NCI-H345 treated with DMSO at 0.1 percent for 48 hours (cell line): ENCODE data around the gene TNNT1.

Experiments used
- DNase-seq: peaks from one replicate; lab custom pipeline; 2025; ENCODE audit not compliant: unreplicated experiment; lab: John Stamatoyannopoulos, UW

TNNT1 gene

DNA sequence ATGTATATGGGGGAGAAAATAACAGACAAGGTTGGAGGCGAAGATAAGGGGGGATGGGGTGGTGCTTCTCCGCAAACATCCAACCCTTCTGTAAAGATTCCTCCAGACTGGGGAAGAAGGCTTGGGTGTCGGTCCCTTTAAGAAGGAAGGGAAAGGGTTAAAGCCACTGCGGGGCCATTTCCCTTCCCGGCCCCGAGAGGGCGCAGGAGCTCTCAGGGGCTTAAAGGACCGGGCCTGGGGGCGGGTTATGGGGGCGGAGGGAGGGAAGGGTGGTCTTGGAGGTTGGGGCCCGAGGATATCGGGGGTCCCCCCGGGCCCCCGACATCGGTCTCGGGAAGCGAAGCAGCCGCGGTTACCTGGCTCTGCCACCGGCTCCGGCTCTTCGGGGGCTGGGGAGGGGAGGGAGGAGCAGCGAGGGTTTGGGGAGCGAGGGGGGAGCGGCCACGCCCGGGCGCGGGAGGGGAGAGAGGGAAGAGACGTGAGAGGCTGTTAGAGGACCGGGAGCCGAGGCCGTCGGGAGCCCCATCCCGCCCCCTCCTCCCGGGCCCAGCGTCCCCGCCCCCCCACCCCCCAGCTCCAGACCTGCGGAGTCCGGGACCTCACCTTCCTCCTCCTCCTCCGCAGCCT lies 2.8 kb downstream of the TNNT1 start:
- DNase-seq = peak; percentile 1

DNA sequence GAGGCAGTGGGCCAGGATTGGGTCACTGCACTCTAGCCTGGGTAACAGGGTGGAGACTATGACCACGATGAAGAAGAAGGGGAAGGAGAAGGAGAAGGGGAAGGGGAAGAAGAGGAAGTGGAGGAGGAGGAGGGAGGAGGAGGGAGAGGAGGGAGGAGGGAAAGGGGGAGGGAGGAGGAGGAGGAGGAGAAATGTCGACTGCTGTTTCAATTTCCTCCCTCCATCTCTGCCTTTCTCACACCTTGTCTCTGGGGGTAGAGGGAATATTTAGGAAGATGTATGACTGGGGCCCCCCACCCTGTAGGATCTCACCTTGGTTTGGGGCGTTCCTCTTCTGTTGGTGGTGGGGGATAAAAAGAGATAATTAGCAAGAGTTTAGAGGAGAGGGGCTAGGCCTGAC lies 3.8 kb downstream of the TNNT1 start:
- DNase-seq = no peak

DNA sequence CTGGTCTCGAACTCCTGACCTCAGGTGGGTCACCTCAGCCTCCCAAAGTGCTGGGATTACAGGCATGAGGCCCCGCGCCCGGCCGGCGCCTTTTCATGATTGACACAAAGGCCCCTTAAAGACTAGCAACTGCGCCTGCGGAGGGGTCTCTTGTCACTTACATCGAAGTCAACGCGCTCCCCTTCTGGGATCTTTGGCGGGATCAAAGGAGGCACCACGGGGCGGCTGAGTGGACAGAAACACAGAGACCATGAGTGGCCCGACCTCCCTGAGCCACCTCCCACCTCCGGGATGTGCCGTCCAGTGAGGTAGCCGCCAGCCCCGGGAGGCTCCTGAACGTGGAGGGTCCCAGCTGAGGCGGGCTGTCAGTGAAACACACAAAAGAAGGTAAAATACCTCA lies 7.3 kb downstream of the TNNT1 start:
- no peak for DNase-seq

DNA sequence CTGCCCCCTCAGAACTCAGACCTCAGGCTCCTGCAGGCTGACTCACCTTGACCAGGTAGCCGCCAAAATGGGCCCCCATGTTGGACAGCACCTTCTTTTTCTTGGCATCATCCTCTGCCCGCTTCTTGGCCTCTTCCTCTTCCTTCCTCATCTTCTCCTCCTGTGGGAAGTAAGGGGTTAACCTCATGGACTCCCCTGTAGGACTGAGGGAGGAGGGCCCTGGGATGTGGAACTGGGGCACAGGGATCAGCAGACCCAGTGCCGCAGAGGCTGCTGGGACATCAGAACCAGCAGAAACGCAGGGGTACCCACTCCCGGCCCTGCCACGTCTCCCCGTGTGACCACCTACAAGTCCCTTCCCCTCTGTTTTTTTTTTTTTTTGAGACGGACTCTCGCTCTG lies 11.1 kb downstream of the TNNT1 start:
- no peak for DNase-seq

DNA sequence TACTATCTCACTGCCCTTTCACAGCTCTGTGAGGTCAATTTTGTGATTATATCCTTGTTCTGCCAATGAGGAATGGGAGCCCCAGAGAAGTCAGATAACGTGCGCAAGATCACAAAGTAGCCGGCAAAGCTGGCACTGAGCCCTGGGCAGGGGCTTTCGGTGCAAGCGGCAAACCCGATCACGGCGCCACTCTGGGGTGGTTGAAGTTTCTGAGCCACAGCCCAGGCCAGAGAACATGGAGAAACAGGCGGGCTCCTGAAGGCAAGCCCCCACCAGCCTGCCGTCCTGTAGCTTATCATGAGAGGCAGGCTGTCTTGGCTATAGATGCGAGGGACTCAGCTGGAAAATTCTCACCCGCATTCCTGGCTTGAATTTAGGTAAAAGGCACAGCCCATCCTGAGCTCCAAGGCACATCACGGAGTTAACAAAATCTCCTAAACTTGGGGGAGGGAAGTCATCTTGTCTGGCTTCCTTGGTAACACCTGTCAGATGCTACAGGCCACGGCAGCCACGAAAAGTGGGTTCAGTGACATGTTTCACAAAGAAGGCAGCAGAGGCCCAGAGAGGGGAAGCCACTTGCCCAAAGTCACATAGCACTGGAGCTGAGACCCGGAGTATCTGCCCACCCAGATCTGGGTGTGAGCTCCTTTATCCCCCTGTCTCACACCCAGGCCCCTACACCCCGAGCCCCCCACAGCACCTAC lies 12.5 kb downstream of the TNNT1 start:
- no peak for DNase-seq

DNA sequence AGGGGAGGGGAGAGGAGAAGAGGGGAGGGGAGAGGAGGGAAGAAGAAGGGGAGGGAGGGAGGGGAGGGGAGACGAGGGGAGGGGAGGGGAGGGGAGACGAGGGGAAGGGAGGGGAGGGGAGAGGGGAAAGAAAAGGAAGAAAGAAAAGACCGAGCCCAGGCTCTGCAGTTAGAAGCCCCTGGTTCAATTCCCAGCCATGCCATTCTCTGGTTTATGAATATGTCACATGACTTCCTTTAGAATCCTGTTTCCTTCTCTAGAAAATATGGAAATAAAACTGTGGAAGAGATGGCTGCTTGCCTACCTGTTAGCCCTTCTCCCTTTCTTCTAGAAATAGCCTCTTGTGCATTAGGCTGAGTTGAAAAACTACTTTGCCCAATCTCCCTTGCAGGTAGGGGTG lies 14.3 kb downstream of the TNNT1 start:
- no peak for DNase-seq

DNA sequence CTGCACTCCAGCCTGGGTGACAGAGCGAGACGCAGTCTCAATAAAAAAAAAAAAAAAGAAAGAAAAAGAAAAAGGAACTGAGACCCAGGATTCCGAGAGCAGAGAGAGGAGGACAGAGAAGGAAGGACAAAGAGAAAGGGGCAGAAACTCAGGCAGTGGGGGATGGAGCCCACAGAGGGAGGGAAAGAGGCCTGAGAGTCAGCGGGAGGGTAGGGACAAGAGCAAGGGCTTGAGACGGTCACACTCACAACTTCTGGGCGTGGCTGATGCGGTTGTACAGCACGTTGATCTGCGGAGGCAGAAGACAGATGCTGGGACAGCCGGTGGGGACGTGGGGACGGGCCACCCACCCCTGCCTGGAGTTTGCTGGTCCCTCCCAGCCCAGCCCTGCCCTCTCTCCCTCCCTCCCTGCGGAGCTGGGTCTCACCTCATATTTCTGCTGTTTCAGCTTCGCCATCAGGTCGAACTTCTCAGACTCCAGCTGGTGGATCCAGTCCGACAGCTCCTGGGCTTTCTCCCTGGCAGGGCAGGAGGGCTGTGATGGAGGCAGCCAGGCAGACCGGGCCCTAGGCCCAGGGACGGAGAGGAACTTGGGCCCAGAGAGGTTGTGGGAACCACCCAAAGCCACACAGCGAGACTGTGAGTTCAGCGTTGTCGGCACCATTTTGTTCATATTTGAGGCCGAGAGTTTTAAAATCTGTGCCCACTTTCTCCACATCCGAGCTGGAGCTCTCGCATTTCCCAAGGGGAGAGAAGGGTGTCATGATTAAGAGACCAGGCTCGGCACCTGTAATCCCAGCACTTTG lies 15.2 kb downstream of the TNNT1 start:
- DNase-seq = no peak

DNA sequence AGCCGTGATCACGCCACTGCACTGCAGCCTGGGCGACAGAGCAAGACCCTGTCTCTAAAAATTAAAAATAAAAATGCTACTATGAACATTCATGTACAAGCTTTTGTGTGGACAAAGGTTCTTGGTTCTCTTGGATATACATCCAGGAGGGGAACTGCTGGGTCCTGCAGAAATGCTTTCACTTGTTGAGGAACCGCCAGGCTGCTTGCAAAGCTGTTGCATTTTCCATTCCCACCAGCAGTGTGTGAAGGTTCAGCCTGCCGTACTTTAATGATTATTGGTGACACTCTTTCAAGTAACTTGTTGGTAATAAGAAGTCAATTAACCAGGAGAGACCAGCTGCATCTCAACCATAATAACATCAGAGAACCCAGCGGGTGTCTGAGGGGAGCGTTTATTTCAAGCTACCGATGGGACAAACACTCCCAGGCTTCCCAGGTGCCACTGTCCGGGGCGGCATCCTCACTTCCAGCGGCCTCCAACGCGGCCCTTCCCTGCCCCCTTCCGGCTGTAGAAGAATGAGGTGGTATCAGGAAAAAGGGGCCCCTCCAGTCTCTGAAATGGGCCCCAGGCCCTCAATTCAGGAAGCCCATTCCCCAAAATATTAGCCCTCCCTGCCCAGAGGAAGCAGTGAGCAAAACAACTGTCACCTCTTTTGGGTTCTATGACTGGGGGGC lies 16.4 kb downstream of the TNNT1 start:
- DNase-seq = no peak

DNA sequence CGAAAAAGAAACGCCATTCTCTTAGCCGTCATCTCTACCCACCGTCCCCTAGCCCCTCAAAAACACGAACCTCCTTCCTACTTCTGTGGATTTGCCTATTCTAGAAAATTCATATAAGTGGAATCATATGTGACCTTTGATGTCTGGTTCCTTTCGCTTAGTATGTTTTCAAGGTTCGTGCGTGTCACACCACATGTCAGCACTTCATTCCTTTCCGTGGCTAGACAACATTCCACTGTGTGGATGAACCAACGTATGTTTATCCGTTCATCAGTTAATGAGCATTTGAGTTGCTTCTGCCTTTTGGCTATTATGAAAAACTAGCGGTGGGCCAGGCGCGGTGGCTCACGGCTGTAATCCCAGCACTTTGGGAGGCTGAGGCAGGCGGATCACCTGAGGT lies 17.6 kb downstream of the TNNT1 start:
- no peak for DNase-seq

DNA sequence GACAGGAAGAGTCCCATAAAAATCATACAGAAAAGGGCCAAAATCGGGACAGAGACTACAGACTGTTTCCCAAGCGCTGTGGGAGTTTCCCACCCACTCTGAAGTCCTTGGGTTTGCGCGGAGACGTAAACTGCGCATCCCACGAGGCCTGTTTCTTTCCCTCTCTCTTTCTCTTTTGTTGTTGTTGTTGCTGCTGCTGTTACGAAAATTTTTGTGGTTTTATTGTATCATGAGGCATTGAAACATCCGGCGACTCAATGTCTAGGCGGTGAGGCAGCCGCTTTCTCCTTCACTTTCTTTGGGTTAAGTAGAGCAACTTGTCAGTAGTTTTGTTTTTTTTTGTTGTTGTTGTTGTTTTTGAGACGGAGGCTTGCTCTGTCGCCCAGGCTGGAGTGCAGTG lies 30.0 kb downstream of the TNNT1 start:
- no peak for DNase-seq

DNA sequence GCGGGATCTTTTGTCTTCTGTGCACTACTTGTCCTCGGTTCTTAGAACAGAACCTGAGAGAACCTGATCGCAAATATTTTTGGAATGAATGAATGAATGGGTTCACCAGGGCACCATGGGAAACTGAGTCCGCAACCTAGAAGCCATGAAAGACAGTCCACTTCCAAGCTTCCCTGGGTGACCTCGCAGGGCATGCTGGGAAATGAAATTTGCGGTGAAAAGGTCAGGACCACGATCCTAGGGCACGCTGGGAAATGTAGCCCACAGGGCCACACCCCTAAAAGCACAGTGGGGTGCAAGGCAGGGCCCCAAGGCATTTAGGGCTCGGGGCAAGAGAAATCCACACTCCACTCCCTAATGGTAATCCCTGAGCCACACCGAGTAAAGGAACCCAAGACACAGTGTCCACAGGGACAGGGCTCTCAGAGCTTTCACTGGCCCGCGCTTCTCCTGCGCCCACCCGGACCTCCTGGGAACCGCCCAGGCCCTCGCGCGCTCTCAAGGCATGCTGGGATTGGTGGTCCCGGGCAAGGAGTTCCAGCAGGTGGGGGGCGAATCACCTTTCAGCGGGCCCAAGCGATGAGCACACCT lies 30.5 kb downstream of the TNNT1 start:
- no peak for DNase-seq

DNA sequence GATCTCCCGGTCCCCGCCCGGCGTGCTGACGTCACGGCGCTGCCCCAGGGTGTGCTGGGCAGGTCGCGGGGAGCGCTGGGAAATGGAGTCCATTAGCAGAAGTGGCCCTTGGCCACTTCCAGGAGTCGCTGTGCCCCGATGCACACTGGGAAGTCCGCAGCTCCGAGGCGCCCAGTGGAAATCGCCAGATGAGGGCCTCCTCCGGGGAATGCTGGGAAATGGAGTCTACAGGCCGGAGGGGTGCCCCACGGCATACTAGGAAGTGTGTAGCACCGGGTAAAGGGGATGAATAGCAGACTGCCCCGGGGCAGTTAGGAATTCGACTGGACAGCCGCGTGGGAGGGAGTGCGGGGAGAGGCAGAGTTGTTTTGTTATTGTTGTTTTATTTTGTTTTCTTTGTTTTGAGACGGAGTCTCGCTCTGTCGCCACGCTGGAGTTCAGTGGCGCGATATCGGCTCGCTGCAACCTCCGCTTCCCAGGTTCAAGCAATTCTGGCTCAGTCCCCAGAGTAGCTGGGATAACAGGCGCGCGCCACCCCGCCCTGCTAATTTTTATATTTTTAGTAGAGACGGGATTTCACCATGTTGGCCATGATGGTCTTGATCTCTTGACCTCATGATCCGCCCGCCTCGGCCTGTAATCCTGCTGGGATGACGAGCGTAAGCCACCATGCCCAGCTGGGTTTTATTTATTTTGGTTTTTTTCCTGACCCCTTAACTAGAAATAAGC lies 31.2 kb downstream of the TNNT1 start:
- DNase-seq = peak; percentile 82

DNA sequence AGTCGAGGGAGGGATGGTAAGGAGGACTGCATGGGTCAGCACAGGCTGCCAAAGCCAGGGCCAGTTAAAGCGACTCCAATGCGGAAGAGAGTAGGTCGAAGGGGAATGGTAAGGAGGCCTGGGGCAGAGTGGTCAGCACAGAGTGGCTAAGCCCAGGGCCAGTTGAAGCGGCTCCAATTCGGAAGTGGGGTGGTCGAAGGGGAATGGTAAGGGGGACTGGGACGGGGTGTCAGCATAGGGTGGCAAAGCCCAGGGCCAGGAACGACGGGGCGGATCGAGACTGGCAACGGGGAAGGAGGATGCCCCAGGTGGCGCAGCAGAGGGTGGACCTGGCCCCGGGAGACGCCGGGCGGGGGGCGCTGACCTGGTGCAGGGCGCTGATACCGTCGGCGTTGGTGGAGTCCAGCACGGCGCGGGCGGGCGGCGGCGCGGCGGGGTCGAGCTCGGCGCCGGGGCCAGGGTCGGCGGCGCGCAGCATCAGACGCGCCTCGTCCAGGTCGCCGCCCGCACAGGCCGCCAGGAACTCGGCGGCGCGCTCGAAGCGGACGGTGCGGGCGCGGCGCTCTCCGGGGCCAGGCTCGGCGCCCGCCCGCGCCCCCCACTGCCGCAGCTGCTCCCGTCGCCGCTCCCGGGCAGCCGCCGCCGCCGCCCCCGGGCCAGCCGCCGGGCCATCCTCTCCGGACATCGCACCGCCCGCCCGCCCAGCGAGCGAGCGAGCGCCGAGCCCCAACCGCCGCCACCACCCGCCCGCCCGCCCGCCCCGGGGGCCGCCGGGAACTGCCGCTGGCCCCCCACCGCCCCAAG lies 31.9 kb downstream of the TNNT1 start, which contains the start of gene PPP1R12C:
Gene PPP1R12C (minus strand): TSS at position 779 of the 804 bp plus-strand sequence. CDS start 94 bp downstream, at position 685.
- DNase-seq = no peak

DNA sequence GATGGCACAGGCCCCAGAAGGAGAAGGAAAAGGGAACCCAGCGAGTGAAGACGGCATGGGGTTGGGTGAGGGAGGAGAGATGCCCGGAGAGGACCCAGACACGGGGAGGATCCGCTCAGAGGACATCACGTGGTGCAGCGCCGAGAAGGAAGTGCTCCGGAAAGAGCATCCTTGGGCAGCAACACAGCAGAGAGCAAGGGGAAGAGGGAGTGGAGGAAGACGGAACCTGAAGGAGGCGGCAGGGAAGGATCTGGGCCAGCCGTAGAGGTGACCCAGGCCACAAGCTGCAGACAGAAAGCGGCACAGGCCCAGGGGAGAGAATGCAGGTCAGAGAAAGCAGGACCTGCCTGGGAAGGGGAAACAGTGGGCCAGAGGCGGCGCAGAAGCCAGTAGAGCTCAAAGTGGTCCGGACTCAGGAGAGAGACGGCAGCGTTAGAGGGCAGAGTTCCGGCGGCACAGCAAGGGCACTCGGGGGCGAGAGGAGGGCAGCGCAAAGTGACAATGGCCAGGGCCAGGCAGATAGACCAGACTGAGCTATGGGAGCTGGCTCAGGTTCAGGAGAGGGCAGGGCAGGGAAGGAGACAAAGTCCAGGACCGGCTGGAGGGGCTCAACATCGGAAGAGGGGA lies 32.7 kb downstream of the TNNT1 start:
- DNase-seq = no peak

DNA sequence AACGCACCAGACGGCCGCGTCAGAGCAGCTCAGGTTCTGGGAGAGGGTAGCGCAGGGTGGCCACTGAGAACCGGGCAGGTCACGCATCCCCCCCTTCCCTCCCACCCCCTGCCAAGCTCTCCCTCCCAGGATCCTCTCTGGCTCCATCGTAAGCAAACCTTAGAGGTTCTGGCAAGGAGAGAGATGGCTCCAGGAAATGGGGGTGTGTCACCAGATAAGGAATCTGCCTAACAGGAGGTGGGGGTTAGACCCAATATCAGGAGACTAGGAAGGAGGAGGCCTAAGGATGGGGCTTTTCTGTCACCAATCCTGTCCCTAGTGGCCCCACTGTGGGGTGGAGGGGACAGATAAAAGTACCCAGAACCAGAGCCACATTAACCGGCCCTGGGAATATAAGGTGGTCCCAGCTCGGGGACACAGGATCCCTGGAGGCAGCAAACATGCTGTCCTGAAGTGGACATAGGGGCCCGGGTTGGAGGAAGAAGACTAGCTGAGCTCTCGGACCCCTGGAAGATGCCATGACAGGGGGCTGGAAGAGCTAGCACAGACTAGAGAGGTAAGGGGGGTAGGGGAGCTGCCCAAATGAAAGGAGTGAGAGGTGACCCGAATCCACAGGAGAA lies 33.5 kb downstream of the TNNT1 start:
- no peak for DNase-seq

DNA sequence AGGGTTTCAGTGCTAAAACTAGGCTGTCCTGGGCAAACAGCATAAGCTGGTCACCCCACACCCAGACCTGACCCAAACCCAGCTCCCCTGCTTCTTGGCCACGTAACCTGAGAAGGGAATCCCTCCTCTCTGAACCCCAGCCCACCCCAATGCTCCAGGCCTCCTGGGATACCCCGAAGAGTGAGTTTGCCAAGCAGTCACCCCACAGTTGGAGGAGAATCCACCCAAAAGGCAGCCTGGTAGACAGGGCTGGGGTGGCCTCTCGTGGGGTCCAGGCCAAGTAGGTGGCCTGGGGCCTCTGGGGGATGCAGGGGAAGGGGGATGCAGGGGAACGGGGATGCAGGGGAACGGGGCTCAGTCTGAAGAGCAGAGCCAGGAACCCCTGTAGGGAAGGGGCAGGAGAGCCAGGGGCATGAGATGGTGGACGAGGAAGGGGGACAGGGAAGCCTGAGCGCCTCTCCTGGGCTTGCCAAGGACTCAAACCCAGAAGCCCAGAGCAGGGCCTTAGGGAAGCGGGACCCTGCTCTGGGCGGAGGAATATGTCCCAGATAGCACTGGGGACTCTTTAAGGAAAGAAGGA lies 34.4 kb downstream of the TNNT1 start:
- DNase-seq = no peak

DNA sequence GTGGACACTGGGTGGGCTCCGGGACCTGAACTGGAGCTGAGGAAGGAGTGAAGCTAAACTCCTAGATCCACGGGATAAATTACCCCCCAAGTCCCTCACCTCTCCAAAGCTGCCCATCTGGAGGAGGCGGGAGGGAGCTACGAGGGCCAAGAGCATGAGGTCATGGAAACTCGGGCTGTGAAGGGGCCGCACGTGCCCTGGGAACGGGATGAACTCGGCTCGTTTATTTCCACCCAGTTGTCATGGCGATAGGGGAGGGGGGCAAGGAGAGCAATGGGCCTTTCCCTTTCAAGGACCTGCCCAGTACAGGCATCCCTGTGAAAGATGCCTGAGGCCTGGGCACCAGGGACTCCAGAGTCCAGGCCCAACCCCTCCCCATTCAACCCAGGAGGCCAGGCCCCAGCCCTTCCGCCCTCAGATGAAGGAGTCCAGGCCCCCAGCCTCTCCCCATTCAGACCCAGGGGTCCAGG lies 35.4 kb downstream of the TNNT1 start:
- DNase-seq = no peak
